Body of pancreas (tissue), 4 donors: ENCODE results near the gene NR6A1. TPM values are rescaled to one million over a fixed set of nuclear protein-coding genes. Genes with fewer than 3 reads are reported as not detected.
"Not testable (repeated sequence)": the region's sequence is repeated elsewhere in the genome, so short reads cannot be mapped to it uniquely, and the experiment has no call there.

Source experiments
- ATAC-seq: fragments of 150-250 bp; one replicate; pipeline ENCODE4 v1.9.1; 2016
- DNase-seq, 4 donors: peaks; one replicate each; pipeline ENCODE4 v3.0.0-alpha.2; 2019
- H3K27ac ChIP-seq, 4 donors: fragments of 200-600 bp; sonication (generic); 1 replicate in 3 of 4; 2 replicates in 1 of 4; pipeline versions ENCODE4 v1.5.1 to v1.6.1; 2016 to 2019; ENCODE audit warnings: mild to moderate bottlenecking in 1 of 4, mixed read lengths in 1 of 4, moderate library complexity in 1 of 4
- H3K27me3 ChIP-seq, 2 donors: fragments of 200-600 bp; sonication (generic); one replicate each; pipeline ENCODE4 v1.6.0; 2016; ENCODE audit warnings: mild to moderate bottlenecking in 1 of 2
- H3K36me3 ChIP-seq, 2 donors: fragments of 200-600 bp; sonication (generic); replicated peaks in 1 of 2; 2 replicates each; pipeline ENCODE4 v1.5.1; 2016; ENCODE audit warnings: low read depth in 2 of 2; ENCODE audit not compliant: insufficient read depth in 1 of 2
- H3K4me1 ChIP-seq: fragments of 200-600 bp; sonication (generic); one replicate; pipeline ENCODE4 v1.6.0; 2016
- H3K4me3 ChIP-seq, 2 donors: fragments of 200-600 bp; sonication (generic); 1 replicate in 1 of 2; 2 replicates in 1 of 2; pipeline ENCODE4 v1.5.1; 2016 to 2019
- H3K9me3 ChIP-seq, 3 donors: fragments of 200-600 bp; sonication (generic); 1 replicate in 2 of 3; 2 replicates in 1 of 3; pipeline ENCODE4 v1.5.1; 2016
- CTCF ChIP-seq, 7 experiments: fragments of 450-650 bp in 4 of 7; fragments of 200-600 bp in 3 of 7; sonication (generic) in 3 of 7; IDR thresholded peaks; one replicate each; pipeline ENCODE4 v1.5.1; 2016 to 2019; ENCODE audit warnings: antibody characterized with exemption in 7 of 7
- POLR2A ChIP-seq, 3 donors: fragments of 450-650 bp; IDR thresholded peaks; one replicate each; pipeline ENCODE4 v1.6.1; 2016; ENCODE audit warnings: antibody characterized with exemption in 3 of 3, mild to moderate bottlenecking in 2 of 3
- WGBS, 2 donors: methylation state at CpG; one replicate each; pipeline ENCODE4 v1.1.5; 2017; 5-methylcytosine and 5-hydroxymethylcytosine counted together
- intact Hi-C: fragments of 100-400 bp; cut with DNase I; formaldehyde crosslinking; loops from one replicate; pipeline ENCODE4 v1.15.1; 2023
- total RNA-seq, 2 donors: library from RNA; depleted of rRNA; stranded (reverse); fragments of >200 nt; gene quantifications; one replicate each; pipeline ENCODE4 v1.1.0, GENCODE V29; 2016

The NR6A1 gene
- total RNA-seq, 2 donors from 2014 or later = 3.3 to 3.9 TPM

- no peaks in the 10 kb centered on the region for H3K27me3 ChIP-seq
- intact Hi-C loops = no loop called here
These were observed 149.5 kb downstream of the NR6A1 start for GRCh38 chr9:124621371-124622328.

GRCh38 chr9:124618476-124618875 lies 152.6 kb downstream of the NR6A1 start:
- DNase-seq (no peak), ATAC-seq (peak; percentile 76)
- no peaks in the 10 kb centered on the region for H3K36me3 ChIP-seq
- TF ChIP-seq POLR2A (IDR thresholded peaks at IDR 0.05) (no peak), CTCF (IDR thresholded peaks at IDR 0.05) (no peak)
- no peaks in the 10 kb centered on the region for H3K27me3 ChIP-seq
- intact Hi-C loops = loop anchor here (5.0 kb wide), 1 partner anchor 89 kb away; no protein-coding TSS in a partner anchor
- WGBS, 2 donors = 32 to 43% methylated on average over 3 of the region's 3 CpGs
- peak overlapping the region in 3 of 4 donors; percentile 46 to 71 (median 70) for H3K27ac ChIP-seq
- no peak overlapping the region for H3K4me3 ChIP-seq
- no peaks in the 10 kb centered on the region for H3K9me3 ChIP-seq
- H3K4me1 ChIP-seq = peaks cover 10% of the 10 kb centered on the region

More at GRCh38 chr9:124621371-124622328, 149.5 kb downstream of the NR6A1 start:
- no peak overlapping the region for H3K4me3 ChIP-seq
- TF ChIP-seq CTCF (IDR thresholded peaks at IDR 0.05) (no peak), POLR2A (IDR thresholded peaks at IDR 0.05) (no peak)
- H3K9me3 ChIP-seq = no peaks in the 10 kb centered on the region
- peaks cover 10% of the 10 kb centered on the region for H3K4me1 ChIP-seq
- peak overlapping the region in 3 of 4 donors; percentile 41 to 61 (median 59) for H3K27ac ChIP-seq
- H3K36me3 ChIP-seq = no peaks in the 10 kb centered on the region
- no peak for ATAC-seq
- peak in 1 of 4 donors; percentile 13 for DNase-seq
- 49 to 66% methylated on average over 11 of the region's 11 CpGs for WGBS, 2 donors

- ATAC-seq (peak; percentile 76), DNase-seq (peak; percentile 76 to 85 (median 82))
- H3K27me3 ChIP-seq = no peaks in the 10 kb centered on the region
- peak overlapping the region in 3 of 4 donors; percentile 46 to 71 (median 70) for H3K27ac ChIP-seq
- H3K4me1 ChIP-seq = peaks cover 10% of the 10 kb centered on the region
- intact Hi-C loops = loop anchor here (5.0 kb wide), 1 partner anchor 90 kb away; no protein-coding TSS in a partner anchor
- no peak overlapping the region for H3K4me3 ChIP-seq
- TF ChIP-seq POLR2A (IDR thresholded peaks at IDR 0.05) (no peak), CTCF (IDR thresholded peaks at IDR 0.05) (peak; percentile 68 to 90 (median 84))
- no peaks in the 10 kb centered on the region for H3K36me3 ChIP-seq
- 7 to 8% methylated on average over 3 of the region's 3 CpGs for WGBS, 2 donors
- no peaks in the 10 kb centered on the region for H3K9me3 ChIP-seq
These were observed 153.5 kb downstream of the NR6A1 start for GRCh38 chr9:124617477-124618141.

GRCh38 chr9:124616961-124617360 lies 154.2 kb downstream of the NR6A1 start:
- Histone ChIP-seq H3K27ac (peak overlapping the region in 1 of 4 donors; percentile 12), H3K4me3 (no peak overlapping the region), H3K27me3 (no peaks in the 10 kb centered on the region), H3K9me3 (no peaks in the 10 kb centered on the region), H3K36me3 (no peaks in the 10 kb centered on the region), H3K4me1 (peaks cover 3% of the 10 kb centered on the region)
- ATAC-seq = no peak
- DNase-seq = no peak
- TF ChIP-seq POLR2A (IDR thresholded peaks at IDR 0.05) (no peak), CTCF (IDR thresholded peaks at IDR 0.05) (no peak)
- intact Hi-C loops = loop anchor here (5.0 kb wide), 1 partner anchor 90 kb away; no protein-coding TSS in a partner anchor
- WGBS, 2 donors = 43 to 56% methylated on average over 3 of the region's 3 CpGs

- H3K27ac ChIP-seq, DNase-seq, H3K4me3 ChIP-seq, H3K4me1 ChIP-seq, H3K27me3 ChIP-seq, H3K36me3 ChIP-seq, H3K9me3 ChIP-seq, ATAC-seq: not testable (repeated sequence)
- 92 to 95% methylated on average over 7 of the region's 7 CpGs for WGBS, 2 donors
- intact Hi-C loops = loop anchor here (5.0 kb wide), 1 partner anchor 91 kb away; no protein-coding TSS in a partner anchor
These were observed 155.3 kb downstream of the NR6A1 start for GRCh38 chr9:124615840-124616239.
